Fibroblast of peridontal ligament (primary cell): Measurements from ENCODE around the gene TRIP10.
A peak's percentile ranks its signal among the peaks of the same experiment; 100 is the strongest.

ENCODE experiments used
- DNase-seq: peaks from one replicate; pipeline ENCODE4 v3.0.0-alpha.2; 2010; ENCODE audit errors: extremely low read depth

The TRIP10 gene

DNA sequence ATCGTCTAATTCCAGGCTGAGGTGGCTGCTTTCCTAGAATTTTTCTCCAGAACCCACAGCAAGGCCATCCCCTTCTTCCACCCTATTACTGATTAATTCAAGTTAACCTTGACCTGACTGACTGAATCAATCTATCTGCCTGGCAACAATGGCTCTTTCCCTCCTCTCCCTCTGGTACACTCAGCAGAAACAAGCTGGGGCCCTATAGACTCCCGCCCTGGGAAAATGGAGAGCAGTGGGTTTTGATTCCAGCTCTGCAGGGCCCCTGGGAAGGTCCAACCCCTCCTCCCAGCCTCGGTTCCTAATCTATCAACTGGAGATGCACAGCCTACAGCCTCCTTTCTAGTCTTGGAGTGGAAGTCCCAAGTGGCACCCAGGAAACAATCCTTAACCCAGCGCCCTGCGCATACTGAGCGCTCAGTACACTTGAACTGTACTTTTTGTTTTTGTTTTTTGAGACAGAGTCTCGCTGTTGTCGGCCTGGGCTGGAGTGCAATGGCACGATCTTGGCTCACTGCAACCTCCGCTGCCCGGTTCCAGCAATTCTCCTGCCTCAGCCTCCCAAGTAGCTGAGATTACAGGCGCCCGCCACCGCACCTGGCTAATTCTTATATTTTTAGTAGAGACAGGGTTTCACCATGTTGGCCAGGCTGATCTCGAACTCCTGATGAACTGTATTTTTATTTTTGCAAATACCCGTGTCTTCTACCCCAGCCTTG lies 13.8 kb upstream of the TRIP10 start:
- no peak for DNase-seq

DNA sequence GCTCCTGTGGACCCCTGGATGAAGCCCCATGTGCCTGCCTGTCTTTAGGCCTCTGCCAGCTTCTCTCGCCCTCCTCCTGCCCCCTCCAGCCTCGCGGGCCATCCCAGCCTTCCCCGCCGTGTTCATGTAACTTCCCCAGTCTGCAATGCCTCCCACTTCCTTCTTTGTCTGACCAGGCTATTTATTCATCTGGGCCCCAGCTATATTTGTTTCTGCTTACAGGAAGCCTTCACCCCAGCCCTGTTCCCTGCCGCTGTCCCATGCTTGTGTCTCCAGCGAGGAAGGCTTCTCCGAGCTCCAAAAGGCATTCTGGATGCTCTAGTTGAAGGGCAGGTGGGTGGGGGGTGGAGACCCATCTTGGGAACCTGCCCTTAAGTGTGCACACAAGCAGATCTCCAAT lies 11.1 kb upstream of the TRIP10 start:
- DNase-seq, result no peak

DNA sequence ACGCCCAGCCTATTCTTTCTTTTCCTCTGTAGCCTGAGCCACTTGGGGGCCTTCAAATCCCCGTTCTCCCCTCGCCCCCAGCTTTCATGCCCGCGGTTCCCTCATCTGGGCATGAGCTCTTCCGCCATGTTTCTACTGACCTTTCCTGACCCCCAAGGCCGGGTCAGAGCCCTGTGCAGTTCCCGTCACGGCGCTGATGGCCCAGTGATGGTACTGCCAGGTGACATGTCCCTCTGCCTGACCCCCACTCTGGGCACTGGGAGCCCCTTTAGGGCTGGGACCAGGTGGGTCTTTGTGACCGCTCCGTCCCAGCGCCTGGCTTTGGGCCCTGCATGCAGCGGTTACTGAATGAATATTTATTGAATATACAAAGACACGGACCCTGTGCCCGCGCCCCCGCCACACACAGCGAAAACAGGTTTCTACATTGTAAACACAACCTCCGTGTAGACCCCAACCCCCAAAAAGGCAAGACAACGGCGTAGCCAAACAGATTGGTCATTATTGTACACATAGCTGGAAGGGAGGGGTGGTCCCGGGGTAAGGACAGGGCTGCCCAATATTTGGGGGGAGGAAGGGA lies 9.8 kb upstream of the TRIP10 start:
- DNase-seq, result no peak

DNA sequence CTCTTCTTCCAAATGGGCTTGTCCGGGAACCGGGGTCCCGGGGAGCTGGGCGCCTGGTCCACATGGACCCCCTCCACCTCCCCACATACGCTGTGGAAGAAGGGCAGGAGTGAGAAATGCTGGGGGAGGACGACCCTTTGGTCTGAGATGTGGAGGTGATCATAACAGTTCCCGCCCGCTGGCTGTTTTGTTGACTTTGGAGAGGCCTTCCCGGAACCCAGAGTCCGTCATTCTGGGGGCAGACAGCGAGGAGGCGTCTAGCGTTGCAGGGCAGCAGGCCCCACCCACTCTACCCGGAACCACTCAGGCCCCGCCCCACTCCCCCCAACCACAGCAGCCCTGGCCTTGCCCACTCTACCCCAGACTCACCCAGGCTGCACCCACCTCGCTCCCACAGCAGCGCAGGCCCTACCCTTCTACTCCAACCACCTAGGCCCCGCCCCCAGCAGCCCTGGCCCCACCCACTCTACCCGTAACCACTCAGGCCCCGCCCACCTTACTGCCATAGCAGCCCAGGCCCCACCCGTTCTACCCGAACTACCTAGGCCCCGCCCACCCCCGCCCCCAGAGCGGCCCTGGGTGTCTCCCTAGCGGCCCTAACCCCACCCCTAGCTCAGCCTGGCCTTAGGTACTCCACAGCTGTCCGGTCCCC lies 9.2 kb upstream of the TRIP10 start:
- DNase-seq, result no peak

DNA sequence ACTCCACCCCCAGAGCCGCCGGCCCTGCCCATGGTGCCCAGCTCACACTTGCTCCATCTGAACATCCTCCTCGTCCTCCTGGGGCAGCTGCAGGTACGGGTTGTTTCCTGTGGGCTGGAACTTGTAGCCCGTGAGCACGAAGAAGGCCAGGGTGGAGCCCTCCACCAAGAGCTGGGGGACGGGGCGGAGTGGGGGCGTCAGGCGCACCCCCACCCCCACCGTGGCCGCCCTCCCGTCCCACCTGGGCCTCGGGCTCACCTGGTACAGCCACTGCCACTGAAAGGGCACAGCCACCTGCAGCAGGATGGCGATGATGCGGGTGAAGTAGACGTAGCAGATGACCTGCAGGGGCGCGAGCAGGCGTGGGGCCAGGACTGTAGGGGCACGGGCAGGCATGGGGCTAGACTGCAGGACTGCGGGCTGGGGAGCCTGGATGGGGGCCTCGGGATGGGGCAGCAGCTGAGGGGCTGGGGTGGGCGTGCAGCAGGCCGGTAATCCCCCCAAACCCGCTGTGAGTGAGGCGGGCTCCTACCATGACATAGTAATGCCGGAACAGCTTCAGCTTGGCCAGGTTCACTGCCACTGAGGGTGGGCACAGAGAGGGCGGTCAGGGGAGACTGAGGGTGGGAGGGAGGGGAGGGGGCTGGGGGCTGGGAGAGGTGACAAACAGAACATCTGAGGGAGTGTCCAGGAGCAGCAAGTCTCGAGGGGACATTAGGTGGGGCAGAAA lies 8.4 kb upstream of the TRIP10 start:
- no peak for DNase-seq

DNA sequence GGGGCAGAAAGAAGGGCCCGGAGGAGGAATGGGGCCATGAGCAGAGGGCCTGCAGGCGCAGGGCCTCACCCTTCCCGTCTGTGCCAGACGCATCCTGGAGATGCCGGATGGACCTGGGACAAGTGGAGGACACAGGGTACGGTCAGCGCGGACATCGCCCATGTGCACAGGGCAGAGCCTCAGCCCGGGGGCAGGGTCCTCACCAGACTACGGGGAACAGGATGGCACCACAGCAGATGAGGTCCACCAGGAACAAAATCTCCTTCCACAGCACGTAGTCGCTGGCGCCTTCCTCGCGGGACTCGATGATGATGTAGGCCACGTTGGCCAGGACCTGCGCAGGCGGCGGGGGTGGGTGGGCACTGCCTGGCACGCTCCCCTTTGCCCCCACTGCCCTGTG lies 7.7 kb upstream of the TRIP10 start:
- no peak for DNase-seq

DNA sequence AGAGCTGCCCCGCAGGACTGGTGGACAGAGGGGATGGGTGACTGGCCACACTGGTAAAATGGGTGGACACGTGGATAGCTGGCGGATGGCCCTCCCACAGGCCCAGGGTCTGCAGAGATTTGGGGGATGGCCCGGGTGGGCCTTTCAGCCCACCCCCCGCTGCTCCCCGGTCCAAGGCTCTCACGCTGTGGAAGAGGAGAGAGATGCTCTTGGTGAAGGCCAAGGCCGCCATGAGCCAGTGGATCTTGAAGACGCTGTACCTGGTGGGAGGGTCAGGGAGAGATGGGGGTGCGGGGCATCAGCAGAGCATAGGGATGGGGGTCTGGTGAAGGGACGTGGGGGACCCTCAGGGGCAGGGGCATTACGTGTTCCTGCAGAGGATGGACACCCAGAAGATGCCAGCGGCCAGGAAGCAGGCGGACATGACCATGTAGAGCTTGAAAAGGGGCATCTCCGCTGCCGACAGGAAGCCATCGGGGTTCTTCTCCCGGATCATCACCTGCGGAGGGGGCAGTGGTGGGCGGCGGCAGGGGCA lies 6.6 kb upstream of the TRIP10 start:
- no peak for DNase-seq

DNA sequence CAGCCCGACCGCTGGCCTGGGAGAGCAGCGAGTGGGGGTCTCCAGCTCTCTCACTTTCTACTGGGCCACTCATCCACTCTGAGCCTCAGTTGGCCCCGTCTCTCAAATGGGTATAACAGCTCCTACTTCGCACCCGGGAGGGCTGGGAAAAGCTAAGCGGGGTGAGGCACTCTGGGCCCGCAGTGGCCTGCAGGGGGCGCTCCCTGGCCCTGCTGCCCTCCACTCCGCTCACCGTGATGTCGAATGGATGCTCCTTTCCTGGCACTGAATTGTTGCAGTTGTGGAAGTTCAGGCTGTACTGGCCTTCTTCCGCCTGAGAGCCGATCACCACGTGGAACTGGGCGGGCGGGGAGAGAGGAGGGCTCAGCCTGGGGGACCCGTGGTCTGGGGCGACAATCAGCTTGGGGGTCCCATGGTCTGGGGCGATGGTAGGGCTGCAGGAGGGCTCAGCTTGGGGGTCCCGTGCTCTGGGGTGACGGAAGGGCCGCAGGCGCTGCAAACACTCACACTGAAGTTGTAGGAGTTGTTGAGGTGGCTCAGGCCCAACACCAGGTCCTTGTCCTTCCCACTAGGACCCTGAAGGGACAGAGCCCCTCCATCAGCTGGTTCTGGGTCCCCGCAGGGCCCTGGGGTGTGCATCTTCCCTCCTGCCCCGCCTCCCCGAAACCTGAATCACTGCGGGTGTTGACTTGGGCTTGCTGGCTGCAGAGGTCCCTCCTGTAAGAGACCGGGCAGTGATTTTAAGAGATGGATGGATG lies 6.0 kb upstream of the TRIP10 start:
- no peak for DNase-seq

DNA sequence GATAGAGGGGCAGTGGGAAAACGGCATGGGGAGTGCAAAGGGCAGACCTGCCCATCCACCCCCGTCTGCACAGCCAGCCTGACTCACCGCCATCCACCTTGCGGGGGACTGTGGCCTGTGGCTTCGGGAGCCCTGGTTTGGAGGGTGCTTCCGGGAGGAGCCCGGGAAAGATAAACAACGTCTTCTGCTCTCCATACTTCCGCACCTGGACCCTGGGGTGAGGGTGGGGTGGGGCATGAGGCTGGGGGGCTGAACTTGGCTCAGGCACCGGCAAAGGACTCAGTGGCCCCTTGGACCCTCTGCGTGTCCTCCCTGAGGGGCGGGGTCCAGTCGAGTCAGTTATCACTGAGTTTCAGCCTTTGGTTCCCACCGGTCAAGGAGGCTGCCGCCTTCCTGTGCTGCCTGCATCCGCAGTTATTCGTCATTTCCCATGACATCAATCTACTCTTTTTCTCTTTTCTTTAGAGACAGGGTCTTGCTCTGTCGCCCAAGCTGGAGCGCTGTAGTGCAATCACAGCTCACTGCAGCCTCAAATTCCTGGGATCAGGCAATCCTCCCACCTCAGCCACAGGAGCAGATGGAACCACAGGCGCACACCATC lies 5.3 kb upstream of the TRIP10 start:
- no peak for DNase-seq

DNA sequence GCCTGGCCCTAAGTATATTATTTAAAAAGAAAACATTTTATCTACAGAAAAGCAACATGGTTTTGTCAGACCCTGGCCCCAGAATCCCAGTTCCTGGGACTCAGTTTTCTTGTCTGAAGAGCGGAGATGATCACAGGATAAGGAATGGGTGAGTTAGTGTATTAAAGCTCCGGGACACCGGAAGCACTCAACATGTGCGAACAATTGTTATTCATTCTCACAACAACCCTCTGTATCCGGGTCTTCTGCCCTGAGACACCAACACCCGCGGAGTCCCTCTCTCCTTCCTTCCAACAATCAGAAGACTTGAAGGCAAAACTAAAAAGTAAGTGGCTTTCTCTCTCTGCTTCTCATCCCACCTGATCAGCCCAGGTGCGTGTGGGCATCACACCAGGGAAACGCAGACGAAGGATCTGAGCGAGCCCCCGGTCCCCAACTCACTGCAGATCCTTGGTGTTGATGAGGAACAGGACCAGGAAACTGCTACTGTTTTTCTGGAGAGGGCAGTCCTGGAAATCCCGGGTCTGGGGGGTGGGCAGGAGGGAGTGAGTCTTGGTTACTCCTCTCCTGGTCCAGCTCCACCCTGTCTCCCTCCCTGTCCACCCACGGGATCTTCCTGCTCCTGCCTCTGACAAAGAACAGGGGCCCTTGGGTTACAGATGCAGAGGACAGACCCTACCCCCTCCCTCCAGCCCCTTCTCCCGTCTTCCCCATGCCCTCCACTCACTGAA lies 4.1 kb upstream of the TRIP10 start:
- DNase-seq, result no peak

DNA sequence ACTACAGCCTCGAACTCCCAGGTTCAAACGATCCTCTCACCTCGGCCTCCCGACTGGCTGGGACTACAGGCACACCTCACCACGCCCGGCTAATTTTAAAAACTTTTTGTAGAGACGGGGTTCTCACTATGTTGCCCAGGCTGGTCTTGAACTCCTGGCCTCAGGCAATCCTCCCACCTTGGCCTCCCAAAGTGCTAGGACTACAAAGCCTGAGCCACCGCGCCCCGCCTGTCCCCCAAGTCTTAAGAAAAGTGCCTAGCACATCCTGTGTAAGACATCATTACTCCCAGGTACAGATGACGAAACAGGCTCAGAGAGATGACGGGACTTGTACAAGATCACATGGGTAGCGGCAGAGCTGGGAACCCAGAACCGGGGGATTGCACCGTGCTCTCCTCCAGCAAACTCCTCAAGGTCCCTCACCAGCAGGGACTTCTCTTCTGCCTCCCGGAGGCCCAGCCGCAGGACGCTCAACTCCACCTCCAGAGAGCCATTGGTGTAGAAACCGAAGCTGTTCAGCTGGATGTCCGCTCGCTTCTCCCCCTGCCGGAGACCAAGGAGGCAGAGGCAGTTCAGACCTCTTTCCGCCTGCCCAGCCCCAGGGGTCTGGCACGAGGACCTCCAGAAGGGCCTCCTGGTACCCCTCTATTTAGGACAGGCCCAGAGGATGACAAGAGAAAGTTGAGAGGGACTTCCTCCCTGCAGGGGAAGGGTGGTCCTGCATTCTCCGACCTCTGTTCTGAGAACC lies 3.1 kb upstream of the TRIP10 start:
- peak; percentile 82 for DNase-seq

DNA sequence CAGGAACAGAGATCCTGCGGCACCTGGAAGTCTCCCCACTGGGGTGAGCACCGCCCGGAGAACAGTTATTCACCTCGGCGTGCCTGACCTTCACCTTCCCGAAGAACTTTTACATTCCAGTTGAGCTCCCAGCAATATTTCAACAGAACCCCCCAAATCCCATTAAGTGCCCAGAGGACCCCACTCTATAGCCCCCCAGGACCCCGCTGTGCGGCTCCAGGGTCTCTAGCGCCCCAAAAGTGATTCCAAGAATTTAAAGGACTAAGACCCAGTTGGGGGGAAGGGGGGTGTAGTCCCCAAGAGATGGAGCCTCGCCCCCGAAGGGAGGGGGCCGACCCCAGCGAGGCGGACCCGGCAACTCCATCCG lies 2.6 kb upstream of the TRIP10 start:
- DNase-seq, result no peak

DNA sequence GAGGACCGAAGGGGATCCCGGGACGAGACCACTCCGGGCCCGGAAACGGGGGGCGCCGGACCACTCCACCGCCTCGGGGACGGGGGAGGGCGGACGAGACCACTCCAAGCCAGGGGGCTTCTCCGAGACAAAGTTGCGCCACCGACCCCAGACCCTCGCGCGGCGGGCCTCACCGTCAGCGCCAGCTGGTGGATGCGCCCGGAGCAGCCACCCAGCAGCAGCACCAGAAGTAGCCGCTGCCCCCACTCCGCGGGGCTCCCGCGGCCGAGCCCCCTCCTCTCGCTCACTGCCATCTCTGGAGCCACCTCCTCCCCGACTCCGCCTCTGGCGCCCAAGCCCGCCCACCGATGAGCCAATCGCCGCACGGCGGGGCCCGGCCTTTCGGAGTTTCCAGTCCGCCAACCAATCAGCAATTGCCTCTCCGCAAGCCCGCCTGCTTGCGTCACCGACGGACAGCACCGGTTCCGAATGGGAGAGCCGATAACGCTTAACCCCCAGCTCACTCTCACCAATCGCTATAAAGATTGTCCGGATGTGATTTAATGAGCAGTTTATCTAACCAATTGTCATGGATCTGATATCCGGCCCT lies 2.1 kb upstream of the TRIP10 start, which contains the start of gene GPR108:
Gene GPR108 (minus strand): TSS at position 297 of the 589 bp plus-strand sequence. CDS start 4 bp downstream, at position 293.
- DNase-seq, result peak; percentile 100

DNA sequence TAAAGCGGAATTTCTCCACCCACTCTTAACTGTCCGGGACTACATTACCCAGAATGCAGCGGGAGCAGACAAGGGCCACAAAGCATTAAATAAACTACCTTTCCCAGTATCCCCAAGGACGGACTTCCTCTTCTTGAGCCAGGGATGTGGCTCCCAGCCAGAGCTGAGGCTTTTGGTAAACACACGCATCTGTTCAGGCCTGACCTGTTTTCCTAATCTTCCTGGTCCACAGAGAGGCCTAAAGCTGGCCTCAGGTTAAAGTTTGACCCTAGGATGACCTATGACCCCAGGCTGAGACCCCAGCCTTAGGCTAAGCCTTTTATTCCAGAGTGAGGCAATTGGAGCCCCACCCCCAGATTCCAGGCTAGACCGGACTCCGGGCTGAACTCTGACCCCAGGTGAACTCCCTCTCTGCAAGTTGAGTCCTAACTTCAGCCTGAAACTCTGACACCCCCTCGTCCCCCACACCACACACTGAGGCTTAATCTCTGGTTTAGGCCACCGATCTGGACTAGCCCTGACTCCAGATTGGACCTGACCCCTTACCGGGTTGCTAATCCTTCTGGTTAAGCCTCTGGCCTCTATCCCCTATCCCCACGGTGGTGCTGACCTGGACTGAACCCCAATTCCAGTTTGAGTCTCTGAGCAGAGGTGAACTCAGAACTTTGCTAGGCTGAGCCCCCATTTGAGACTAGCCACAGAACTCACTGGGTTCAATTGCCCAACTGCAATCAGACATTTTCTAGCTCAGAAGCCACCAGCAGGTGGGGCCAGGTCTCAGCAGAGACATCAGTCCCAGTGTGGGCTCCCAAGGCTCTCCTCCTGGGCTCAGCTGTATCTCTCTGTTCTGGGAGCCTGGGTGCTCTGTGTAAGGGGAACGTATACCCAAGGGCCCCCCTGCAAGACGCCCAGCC lies 1.4 kb upstream of the TRIP10 start:
- peak; percentile 70 for DNase-seq

DNA sequence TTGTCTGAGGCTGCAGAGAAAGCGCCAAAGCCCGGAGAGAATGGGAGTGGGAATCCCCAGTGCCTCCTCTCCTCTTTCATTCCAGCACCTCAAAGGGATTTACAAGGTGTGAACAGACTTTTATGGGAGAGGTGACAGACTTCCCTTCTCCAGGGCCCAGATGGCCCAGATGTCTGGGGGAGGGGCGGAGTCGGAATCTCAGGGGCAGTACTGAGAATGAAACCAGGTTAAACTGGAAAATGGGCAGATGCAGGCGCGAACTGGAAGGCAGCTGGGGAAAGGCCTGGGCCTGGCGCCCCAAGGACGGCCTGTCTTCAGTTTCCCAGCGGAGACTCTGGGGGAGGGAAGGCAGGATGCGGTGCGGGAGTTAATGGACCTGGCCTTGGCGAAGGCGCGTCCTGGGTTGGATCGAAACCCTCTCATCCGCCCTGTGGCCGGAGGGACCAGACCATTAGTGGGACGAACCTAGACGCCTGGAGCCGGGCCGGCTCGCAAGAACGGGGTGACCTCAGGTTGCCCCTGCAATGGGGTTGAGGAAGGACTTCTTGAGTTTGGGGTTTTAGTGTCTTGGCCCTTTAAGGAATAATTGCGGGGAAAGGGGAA lies 592 bp upstream of the TRIP10 start:
- DNase-seq, result no peak

DNA sequence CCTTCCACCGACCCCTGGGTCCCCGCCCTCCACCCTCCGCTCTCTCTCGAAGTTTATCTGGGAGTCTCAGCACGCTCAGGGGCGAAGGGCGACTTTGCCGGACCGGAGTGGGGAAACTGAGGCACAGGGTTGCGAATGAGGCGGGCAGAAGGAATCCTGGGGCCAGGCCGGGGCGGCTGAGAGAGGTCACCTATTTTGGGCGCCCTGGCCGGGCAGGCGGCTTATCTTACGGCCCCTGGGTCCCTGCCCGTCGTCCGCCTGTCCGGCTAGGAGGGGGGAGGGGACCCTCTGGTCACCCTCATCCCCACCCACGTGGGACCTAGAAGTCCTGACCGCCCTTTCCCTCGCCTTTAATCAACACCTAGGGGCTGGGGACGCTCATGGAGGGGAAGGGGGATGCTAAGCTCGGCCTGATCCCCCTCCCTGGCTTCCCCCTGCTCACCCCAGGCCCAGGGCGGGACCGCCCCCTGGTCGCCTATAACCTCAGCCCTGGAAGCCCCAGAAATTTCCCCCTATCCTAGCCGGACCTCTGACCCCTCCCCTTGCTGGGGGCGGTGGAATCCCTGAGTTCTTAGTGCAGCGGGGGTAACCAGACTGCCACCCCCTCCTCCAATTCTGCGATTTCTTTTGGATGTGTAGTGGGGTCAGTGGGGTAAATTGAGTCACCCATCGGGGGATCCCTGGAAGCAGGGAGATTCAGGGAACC lies 556 bp downstream of the TRIP10 start:
- DNase-seq, result no peak
